ENCODE measurements around the gene TCF7L1.

The TCF7L1 gene

GRCh38 chr2:85132397-85132796 is 795 bp upstream of the TCF7L1 start:
- H3K4me3 ChIP-seq (ENCODE audit: low read depth, low read length): peak overlapping the region; percentile 82
- no peak for TF ChIP-seq CTCF (IDR thresholded peaks at IDR 0.05; ENCODE audit: low read depth, low read length)

DNA sequence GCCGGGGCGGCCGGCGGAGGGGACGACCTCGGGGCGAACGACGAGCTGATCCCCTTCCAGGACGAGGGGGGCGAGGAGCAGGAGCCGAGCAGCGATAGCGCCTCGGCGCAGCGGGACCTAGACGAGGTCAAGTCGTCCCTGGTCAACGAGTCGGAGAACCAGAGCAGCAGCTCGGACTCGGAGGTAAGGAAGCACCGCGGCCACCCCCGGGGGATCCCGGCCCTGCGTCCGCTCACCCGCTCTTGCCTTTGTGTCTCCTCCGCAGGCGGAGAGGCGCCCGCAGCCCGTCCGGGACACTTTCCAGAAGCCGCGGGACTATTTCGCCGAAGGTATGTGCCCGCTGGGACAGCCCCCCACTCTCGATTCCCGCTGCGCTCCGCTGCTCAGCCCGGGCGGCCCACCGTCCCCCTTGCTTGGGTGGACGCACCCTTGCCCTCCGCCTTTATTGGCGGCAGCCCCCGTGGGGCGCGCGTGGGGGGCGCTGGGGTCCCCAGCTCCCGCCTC is 611 bp downstream of the TCF7L1 start:
- H3K4me3 ChIP-seq (ENCODE audit: low read depth, low read length): peak overlapping the region; percentile 82
- no peak for TF ChIP-seq CTCF (IDR thresholded peaks at IDR 0.05; ENCODE audit: low read depth, low read length)

DNA sequence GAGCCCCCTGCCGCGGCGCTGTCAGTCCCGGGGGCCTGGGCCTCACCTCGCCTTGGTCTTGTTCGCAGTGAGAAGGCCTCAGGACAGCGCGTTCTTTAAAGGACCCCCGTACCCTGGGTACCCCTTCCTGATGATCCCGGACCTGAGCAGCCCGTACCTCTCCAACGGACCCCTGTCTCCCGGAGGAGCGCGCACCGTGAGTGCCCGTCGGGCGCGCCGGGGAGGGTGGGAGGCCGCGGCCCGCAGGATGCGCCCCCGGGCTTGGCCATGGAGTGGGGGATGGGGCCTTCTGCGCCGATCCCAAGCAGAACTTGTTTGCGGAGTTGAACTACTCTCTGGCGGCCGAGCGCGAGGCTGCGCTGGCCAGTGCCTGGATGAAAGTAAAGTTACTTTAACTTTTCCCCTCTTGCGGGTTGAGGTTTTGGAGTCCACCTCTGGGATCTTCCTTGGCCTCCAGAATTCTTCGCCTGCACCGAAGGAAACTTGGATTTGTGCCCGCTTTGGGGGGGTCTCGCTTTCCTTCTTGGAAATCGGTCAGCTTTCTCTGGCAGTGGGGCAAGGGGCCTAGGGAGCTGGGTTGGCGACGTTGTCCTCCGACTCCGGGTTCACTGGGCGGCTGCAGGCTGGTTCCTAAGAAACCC is 1.2 kb downstream of the TCF7L1 start:
- no peak for TF ChIP-seq CTCF (IDR thresholded peaks at IDR 0.05; ENCODE audit: low read depth, low read length)
- H3K4me3 ChIP-seq (ENCODE audit: low read depth, low read length): peak overlapping the region; percentile 82

DNA sequence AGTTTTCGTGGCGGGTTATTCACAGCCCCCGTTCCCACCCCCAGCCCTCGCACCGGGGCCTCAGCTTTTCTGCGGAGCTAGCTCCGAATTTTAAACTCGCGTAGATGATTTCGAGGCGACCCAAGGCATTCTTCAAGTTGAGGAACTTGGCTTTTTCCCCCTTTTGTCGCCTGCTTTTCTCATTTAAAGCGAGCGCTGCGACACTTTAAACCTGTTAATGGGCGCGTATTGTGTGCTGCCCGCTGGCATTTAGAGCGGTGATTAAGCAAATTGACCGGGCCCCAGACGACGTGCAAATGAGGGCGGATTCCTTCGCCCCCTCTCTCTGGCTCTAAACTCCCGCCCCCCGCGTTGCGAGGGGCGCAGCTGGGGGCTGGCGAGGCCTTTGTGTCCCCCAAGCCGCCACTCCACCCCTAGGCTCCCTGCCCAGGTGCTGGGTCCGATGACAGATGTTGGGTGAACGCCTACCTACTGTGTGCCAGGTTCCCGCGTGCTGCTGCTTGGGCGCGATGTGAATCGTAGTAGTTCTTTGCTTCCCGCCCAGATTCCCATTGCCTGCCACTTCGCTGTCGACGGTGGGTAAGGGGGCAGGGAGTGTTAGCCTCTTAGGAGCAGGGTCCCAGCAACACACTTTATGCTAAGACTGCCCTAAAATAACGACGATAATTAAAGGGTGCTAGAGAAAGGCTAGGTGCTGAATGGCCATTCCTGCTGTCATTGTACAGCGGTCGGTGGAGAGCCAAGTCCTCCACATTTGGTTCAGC is 1.9 kb downstream of the TCF7L1 start:
- H3K4me3 ChIP-seq (ENCODE audit: low read depth, low read length): peak overlapping the region; percentile 82
- no peak for TF ChIP-seq CTCF (IDR thresholded peaks at IDR 0.05; ENCODE audit: low read depth, low read length)

DNA sequence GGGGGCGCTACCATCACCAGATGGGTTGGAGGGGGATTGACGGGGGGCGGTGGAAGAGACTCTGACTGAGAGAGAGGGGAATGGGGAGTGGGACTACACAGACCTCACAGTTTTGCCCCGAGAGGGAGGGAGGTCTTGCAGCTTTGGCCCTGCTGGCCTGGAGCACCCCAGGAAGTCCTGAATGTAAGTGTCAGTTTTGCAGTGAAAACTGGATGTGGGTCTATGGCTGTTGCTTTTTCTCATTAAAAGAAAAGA is 2.4 kb downstream of the TCF7L1 start:
- TF ChIP-seq CTCF (IDR thresholded peaks at IDR 0.05; ENCODE audit: low read depth, low read length): no peak
- H3K4me3 ChIP-seq (ENCODE audit: low read depth, low read length): no peak overlapping the region

DNA sequence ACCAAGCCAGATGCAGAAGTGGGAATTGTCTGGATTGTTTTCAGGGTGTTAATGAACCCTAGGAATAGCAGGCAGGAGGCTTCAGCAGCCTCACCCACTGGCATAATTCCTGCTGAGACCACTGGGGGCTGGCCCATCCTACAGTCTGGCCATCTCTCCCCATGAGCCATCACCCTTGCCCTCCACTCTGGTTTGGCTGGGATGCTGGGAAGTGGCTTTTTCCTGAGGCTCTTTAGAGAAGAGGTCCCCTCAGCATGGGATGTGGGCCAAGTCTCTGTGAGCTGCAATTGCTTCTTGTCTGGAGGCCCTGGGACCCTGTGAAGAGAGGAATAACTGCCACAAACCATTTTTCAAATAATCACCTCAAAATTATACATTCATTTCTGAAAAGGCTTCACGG is 4.0 kb downstream of the TCF7L1 start:
- no peak overlapping the region for H3K4me3 ChIP-seq (ENCODE audit: low read depth, low read length)
- TF ChIP-seq CTCF (IDR thresholded peaks at IDR 0.05; ENCODE audit: low read depth, low read length): no peak

- no peak overlapping the region for H3K4me3 ChIP-seq (ENCODE audit: low read depth, low read length)
- TF ChIP-seq CTCF (IDR thresholded peaks at IDR 0.05; ENCODE audit: low read depth, low read length): no peak
Observed at GRCh38 chr2:85143463-85144082, 10.4 kb downstream of the TCF7L1 start.
